ENCODE results near the gene AKR1B1.

GRCh38 chr7:134446446-134446845, 12.5 kb downstream of the AKR1B1 start:
- TF ChIP-seq EZH2 (IDR thresholded peaks at IDR 0.05; ENCODE audit: insufficient read depth, poor library complexity, severe bottlenecking) (no peak), EZH2phosphoT487 (IDR thresholded peaks at IDR 0.05; ENCODE audit: insufficient read depth, low read depth) (no peak)

All from GM23248 (cell line).